Measurements from ENCODE around the gene PRELP.
"Not testable (repeated sequence)": the region's sequence is repeated elsewhere in the genome, so short reads cannot be mapped to it uniquely, and the experiment has no call there.

The PRELP gene

DNA sequence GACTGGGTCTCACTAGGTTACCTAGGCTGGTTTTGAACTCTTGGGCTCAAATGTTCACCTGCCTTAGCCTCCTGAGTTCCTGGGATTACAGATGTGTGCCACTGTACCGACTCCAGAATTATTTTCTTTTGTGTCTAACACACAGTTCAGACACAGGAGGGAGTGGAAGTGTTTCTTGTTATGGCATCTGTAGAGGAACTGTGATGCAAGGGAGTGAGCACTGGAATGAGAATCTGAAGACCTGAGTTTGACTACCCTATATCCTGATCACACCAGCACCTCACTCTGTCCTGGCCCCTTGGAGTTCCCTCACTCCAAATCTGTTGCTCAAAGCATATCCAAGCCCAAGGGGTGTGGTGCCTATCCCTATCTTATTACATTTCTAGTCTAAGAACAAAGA, 33.5 kb downstream of the PRELP start:
- DNase-seq = no peak

- no peak for DNase-seq
These were observed 35.9 kb downstream of the PRELP start for GRCh38 chr1:203511513-203511912.

GRCh38 chr1:203511930-203512329, 36.3 kb downstream of the PRELP start:
- no peak for DNase-seq

GRCh38 chr1:203512517-203512847, 36.9 kb downstream of the PRELP start:
- no peak for DNase-seq

DNA sequence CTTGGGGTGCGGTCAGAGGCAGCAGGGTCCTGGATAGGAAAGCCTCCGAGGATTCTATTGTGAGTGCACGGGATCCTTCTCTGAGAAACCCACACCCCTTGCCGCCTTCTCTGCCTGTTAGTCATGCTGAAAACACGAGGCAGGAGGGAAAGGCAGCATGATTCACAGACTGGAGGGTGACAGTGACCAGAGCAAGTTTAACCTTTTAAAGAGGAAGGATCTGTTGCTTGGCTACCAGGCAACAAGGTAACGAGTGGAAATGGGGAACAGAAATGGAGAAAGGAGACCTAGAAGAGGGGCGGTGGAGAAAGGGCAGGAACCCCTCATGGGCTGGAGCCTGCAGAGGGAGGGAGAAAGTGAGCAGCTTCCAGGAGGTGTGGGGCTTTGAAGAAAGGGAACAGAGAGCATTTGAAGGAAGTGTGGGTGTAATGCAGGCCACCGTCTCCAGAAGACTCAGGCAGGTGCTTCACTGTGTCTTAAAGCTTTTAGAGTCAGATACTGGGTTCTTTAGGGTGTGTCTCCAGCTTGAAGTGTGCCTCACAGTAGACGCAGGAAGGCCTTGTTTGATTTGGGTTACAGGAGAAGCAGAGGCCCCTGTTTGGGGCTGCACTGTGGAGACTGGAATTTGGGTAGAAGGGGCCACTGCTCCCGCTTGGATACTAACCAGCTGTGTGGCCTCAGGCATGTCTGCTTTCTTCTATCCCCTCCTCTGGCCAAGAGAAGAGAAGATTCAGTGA, 37.4 kb downstream of the PRELP start:
- no peak for DNase-seq

- DNase-seq = no peak
These were observed 38.0 kb downstream of the PRELP start for GRCh38 chr1:203513585-203514031.

GRCh38 chr1:203516184-203516583, 40.6 kb downstream of the PRELP start:
- DNase-seq = no peak

DNA sequence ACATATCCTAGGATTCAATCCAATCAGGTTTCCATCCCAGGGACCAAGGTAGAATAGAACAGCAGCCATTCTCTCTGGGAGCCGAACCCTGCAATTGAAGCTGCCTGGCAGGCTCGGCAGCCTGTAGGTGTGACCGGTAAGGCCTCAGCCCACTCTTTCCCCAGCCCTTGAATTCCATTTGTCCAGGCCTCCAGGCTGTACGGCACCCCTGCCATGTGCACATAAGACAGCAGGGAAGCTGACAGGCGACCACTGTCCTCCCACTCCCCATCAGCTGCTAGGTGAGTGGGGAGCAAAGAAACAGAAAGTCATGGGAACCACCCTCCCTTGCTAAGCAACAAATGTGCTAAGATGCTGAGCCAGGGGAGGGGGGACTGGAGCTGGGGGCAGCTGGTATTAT, 41.3 kb downstream of the PRELP start:
- DNase-seq = no peak

- no peak for DNase-seq
These were observed 42.0 kb downstream of the PRELP start for GRCh38 chr1:203517426-203518110.

GRCh38 chr1:203518139-203518538, 42.5 kb downstream of the PRELP start:
- not testable (repeated sequence) for DNase-seq

GRCh38 chr1:203518541-203518940, 42.9 kb downstream of the PRELP start:
- DNase-seq = no peak

DNA sequence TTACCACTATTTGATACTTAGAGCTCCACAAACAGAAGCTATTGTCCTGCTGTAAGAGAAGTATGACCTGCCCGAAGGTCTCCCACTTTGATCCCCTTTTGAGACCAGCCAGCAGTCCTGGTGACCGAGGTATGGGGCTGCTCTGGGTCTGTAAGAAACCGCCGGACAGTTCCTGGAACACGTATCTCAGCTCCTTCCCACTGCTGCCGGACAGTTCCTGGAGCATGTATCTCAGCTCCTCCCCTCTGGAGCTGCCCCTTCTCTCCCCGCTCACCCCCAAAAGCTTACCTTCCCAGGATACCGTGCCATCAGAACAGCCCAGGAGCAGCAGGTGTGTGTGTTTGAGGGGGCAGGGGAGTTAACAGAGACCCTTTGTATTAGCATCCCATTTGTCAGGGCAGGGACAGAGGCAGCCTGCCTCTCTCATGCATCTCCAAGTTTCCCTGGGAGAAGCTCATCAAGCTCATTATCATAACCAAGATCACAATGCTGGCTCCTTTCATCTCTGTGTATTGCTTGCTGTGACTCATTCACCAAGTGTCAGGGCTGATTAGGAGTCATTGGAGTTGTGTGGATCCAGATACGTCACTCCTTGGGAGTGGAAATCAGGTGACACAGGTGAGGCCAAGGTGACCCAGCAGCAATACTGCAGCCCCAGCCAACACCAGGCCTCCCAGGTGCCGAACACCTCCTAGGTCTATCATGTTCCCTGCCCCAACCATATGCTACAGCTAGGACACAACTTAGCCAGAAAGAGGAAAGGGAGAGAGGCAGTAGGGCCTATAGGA, 43.6 kb downstream of the PRELP start:
- DNase-seq = no peak

- DNase-seq = no peak
These were observed 44.3 kb downstream of the PRELP start for GRCh38 chr1:203519896-203520295.

- no peak for DNase-seq
These were observed 44.7 kb downstream of the PRELP start for GRCh38 chr1:203520315-203520714.

GRCh38 chr1:203521074-203521794, 45.6 kb downstream of the PRELP start:
- DNase-seq = no peak

DNA sequence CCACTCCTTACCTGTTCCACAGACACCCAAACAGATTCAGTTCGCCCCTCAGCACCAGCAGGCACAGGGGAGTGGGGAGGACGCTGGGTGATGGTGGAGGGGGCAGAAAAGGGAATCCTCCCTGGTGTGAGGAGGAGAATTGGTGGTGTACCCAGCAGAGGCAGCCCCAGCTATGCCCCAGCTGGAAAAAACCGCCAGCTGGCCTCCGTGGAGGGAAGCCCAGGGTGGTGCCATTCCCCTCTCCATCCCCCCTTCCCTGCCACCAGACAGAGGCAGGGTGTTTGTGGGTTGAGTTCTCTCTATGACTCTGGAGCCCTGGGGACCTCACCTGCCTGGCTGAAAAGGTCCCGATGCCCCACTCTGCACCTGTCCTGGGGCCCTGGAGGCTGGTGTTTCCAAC, 46.2 kb downstream of the PRELP start:
- DNase-seq = no peak

DNA sequence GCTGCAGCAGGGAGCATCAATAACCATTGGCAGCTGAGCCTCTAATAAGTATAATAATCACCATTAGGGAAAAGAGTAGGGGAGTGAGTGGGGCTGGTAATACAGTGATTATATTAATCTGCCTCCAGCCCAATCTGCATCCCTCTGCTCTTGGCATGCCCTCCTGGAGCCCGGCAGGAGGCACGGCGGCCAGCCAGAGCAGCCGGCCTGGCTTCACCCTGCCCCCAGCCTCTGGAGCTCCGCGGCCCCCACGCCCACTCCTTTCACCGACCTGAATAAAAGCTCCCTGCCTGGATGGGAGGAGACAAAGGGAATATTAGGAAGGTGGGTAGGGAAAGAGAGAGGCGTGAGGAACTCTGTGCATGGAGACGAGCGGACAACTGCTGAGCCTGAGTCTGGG, 46.6 kb downstream of the PRELP start:
- DNase-seq = no peak

GRCh38 chr1:203523667-203524066, 48.1 kb downstream of the PRELP start:
- no peak for DNase-seq

DNA sequence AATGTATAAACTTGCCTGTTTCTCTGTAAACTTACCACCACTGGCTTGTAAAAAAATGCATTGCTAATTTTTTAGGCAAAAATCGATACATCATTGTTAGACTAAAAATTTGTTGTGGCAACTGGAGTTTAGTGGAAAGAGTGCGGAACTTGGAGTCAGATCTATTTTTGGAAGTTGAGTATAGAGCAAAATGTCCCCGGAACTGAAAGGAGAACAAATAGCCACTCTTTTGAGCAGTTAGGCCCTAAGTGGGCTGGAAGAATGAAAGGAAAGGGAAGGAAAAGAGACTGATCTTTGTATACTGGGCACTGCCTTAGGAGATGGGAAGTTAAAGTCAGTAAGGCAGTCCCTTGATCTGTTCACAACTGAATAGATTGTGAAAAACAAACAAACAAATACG, 48.5 kb downstream of the PRELP start:
- no peak for DNase-seq

DNA sequence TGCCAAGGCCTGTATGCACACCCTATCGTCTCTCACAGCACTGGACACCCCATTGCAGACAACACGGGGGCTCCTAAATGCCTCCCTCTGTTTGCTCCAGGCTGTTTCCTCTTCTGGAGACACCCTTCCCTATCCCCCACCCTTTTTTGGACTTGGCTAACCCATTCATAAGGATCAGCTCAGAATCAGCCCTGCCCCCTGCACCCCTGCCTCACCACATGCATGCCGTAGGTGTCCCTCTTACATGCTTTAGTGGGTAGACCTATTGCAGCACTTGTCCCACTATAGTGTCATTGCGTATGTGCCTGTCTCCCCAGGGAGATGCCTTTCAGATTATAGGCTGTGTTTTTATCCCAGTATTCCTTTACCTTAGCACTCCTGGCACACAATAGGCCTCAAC, 49.2 kb downstream of the PRELP start:
- no peak for DNase-seq

DNA sequence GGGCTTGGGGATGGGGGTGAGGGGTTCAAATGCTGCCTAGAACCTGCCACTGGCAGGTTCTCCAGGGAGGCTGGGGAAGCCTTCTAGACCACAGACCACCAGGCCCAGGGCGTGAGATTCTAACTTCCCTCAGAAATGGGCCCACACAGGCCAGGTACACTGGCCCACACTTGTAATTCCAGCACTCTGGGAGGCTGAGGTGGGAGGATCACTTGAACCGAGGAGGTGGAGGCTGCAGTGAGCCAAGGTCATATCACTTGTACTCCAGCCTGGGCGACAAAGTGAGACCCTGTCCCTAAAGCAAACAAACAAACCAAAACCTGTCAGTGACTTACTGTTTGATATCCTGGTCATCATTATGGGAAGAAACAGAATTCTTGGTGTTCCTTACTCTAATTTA, 50.1 kb downstream of the PRELP start:
- no peak for DNase-seq

DNA sequence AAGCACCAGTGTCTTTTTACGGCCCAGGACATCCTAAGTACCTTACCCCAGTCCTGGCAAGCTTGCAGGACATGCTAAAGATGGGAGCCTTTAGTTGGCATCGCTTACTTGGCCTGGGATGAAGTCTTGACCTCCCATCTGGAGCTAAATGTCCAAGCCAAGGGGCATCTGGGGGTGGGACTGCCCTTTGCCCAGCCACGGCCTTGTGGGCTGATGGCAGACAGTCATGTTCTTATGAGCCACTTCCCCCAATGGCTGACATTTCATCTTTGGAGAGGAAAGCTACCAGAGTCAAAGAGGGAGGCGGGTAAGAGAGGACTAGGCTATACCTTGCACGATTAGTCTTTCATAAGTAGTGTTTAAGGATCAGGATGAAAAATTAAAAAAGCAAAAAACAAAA, 50.5 kb downstream of the PRELP start:
- DNase-seq = no peak

DNA sequence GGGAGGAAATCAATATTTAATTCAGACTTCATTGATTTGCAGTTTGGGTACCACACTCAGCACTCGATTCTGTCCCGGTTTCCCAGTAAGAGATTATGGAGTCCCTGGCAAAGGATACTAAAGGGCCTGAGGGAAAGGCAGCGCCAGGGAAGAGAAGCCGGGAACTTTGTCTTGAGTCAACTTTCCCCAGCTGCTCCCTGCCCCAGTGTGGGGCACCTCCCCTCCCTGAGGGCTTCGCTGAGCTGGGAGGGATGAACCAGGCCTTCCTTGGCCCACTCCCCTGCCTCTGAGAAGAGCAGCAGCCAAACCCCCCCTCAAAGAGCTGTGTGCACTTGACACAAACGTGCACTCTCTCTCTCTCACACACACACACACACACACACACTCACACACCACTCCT, 51.0 kb downstream of the PRELP start:
- no peak for DNase-seq

Measured in NCI-H510A (cell line).